Measurements from ENCODE around the gene TP63. TPM values are rescaled to one million over a fixed set of nuclear protein-coding genes. Genes with fewer than 3 reads are reported as not detected.

The TP63 gene
- total RNA-seq, 2 donors from 2014 or later, result not detected

DNA sequence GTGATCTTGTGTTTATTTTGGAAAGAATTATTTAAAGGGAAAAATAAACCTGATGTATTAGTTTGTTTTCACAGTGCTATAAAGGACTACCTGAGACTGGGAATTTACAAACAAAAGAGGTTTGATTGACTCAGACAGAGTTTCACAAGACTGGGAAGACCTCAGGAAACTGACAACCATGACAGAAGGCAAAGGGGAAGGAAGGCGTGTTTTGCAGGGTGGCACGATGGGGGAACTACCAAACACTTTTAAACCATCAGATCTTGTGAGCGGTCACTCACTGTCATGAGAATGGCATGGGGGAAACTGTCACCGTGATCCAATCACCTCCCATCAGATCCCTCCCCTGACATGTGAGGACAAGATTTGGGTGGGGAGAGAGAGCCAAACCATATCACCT, 87.0 kb downstream of the TP63 start:
- Histone ChIP-seq H3K9me3 (no peaks in the 10 kb centered on the region), H3K4me1 (no peaks in the 10 kb centered on the region), H3K36me3 (replicated peaks in 1 of 2; ENCODE audit: insufficient read depth in 1 of 2, low read depth in 2 of 2) (no peaks in the 10 kb centered on the region), H3K27me3 (no peaks in the 10 kb centered on the region), H3K27ac (no peak overlapping the region), H3K4me3 (no peak overlapping the region)
- intact Hi-C loops (cut with DNase I), result no loop called here
- 57 to 63% methylated on average over 4 of the region's 4 CpGs for whole genome bisulfite sequencing, 2 donors
- no peak for TF ChIP-seq POLR2A (IDR thresholded peaks at IDR 0.05)
- TF ChIP-seq, protein P1, sequence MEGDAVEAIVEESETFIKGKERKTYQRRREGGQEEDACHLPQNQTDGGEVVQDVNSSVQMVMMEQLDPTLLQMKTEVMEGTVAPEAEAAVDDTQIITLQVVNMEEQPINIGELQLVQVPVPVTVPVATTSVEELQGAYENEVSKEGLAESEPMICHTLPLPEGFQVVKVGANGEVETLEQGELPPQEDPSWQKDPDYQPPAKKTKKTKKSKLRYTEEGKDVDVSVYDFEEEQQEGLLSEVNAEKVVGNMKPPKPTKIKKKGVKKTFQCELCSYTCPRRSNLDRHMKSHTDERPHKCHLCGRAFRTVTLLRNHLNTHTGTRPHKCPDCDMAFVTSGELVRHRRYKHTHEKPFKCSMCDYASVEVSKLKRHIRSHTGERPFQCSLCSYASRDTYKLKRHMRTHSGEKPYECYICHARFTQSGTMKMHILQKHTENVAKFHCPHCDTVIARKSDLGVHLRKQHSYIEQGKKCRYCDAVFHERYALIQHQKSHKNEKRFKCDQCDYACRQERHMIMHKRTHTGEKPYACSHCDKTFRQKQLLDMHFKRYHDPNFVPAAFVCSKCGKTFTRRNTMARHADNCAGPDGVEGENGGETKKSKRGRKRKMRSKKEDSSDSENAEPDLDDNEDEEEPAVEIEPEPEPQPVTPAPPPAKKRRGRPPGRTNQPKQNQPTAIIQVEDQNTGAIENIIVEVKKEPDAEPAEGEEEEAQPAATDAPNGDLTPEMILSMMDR (IDR thresholded peaks at IDR 0.05), result no peak
- ATAC-seq, result no peak
- DNase-seq, result no peak

DNA sequence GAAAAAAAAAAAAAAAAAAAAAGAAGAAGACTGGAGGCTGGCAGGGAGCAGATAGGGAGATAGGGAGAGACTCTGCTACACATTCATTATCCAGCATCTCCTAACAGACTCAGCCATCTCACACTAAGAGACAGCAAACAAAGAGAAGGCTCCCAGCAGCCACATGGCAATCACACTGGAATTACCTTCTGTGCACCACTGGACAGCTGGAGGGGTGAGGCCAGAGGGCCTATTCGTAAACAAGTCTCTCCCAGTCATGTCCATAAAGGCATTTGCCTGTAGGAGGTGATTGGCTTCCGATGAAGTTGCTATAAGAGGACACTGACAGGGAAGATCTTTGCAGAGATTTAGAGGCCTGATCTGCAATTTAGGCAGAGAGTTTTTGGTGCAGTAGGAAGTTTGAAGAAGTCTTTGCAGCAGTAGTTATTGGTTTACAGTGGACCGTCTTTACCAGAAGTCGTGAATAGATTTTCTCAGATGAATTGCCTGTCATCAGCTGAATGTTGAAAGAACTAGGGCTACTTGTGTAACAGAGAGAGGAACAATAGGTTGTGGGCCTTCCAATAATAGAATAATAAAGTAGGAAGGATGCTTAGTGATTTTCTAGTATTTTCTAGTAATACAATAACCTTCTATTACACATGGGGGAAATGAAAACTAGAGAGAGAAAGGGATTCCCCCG, 89.7 kb downstream of the TP63 start:
- Histone ChIP-seq H3K4me1 (no peaks in the 10 kb centered on the region), H3K27ac (no peak overlapping the region), H3K4me3 (no peak overlapping the region), H3K27me3 (no peaks in the 10 kb centered on the region), H3K9me3 (no peaks in the 10 kb centered on the region), H3K36me3 (replicated peaks in 1 of 2; ENCODE audit: insufficient read depth in 1 of 2, low read depth in 2 of 2) (no peaks in the 10 kb centered on the region)
- intact Hi-C loops (cut with DNase I), result no loop called here
- whole genome bisulfite sequencing, 2 donors, result 66 to 71% methylated on average over 5 of the region's 5 CpGs
- no peak for TF ChIP-seq POLR2A (IDR thresholded peaks at IDR 0.05)
- TF ChIP-seq, protein P1 (IDR thresholded peaks at IDR 0.05), result no peak
- no peak for ATAC-seq
- no peak for DNase-seq

DNA sequence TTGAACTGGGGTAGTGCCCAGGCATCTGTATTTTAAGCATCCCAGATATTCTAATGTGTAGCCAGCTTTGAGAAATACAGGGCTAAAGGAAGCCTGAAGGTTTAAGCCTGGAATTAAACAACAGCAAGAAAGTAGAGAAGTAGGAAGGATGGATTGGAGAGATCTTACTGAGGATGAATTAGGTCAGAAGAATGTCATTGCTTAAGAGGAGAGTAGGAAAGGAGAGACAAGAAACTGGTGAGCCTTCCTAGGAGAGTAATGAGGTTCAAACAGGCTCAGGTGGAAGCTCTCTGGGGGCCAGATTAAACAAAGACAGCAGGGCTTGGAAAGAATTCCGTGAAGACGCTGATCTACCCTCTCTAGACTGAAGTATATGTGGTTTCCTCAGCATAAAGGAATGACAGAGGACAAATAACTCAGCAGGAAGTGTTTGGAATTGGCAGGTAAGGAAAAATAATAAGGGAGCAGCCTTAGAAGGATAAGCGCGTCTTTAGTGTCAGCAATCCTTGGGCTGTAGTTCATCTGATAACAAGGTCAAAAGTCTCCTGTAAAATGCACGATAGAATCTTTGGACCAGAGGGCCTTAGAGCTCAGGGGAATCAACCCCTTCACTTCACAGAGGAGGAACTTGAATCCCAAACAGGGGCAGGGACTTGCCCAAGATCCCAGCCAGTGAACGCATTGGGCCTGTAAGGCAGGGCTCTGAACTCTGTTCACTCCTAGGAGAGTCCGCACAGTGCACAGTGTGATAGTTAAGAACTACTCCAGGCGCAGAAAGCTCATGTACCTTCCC, 90.9 kb downstream of the TP63 start:
- intact Hi-C loops (cut with DNase I), result no loop called here
- WGBS, 2 donors, result 57 to 66% methylated on average over 8 of the region's 8 CpGs
- ATAC-seq (no peak), DNase-seq (no peak)
- H3K4me1 ChIP-seq, result no peaks in the 10 kb centered on the region
- no peak for TF ChIP-seq POLR2A (IDR thresholded peaks at IDR 0.05)
- TF ChIP-seq, protein P1 (IDR thresholded peaks at IDR 0.05), result no peak
- H3K27me3 ChIP-seq, result no peaks in the 10 kb centered on the region
- H3K36me3 ChIP-seq (replicated peaks in 1 of 2; ENCODE audit: insufficient read depth in 1 of 2, low read depth in 2 of 2), result no peaks in the 10 kb centered on the region
- no peak overlapping the region for H3K27ac ChIP-seq
- no peaks in the 10 kb centered on the region for H3K9me3 ChIP-seq
- H3K4me3 ChIP-seq, result no peak overlapping the region

DNA sequence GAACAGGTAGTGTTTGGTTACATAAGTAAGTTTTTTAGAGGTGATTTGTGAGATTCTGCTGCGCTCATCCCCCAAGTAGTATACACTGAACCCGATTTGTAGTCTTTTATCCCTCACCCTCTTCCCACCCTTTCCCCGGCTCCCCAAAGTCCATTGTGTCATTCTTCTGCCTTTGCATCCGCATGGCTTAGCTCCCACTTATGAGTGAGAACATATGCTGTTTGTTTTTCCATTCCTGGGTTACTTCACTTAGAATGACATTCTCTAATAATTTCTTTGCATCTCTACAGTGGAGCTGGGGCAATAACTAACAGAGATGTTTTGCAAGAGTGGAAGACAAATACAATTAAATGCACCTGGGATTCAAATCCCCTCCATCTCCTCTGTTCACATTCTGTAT, 93.2 kb downstream of the TP63 start:
- TF ChIP-seq, protein P1 (IDR thresholded peaks at IDR 0.05), result no peak
- no peak for TF ChIP-seq POLR2A (IDR thresholded peaks at IDR 0.05)
- DNase-seq (no peak), ATAC-seq (no peak)
- no peak overlapping the region for H3K27ac ChIP-seq
- H3K9me3 ChIP-seq, result no peaks in the 10 kb centered on the region
- WGBS, 2 donors, result 74 to 77% methylated on average over 4 of the region's 4 CpGs
- H3K36me3 ChIP-seq (replicated peaks in 1 of 2; ENCODE audit: insufficient read depth in 1 of 2, low read depth in 2 of 2), result no peaks in the 10 kb centered on the region
- intact Hi-C loops (cut with DNase I), result no loop called here
- H3K4me3 ChIP-seq, result no peak overlapping the region
- no peaks in the 10 kb centered on the region for H3K4me1 ChIP-seq
- no peaks in the 10 kb centered on the region for H3K27me3 ChIP-seq

Measured in body of pancreas (tissue), 4 donors.